Pons (tissue), 1 donor: Measurements from ENCODE around the gene NDUFS5.
A peak's percentile ranks its signal among the peaks of the same experiment; 100 is the strongest.
"Not testable (repeated sequence)": the region's sequence is repeated elsewhere in the genome, so short reads cannot be mapped to it uniquely, and the experiment has no call there.

ENCODE experiments used
- DNase-seq: peaks from one replicate; pipeline ENCODE4 v3.0.0-alpha.2; 2016; ENCODE audit warnings: low spot score

NDUFS5 gene

GRCh38 chr1:39026051-39026865 lies at the start of gene NDUFS5:
Gene NDUFS5, plus strand, starts transcription at chr1:39026350. Its CDS starts 2,375 bp downstream, at chr1:39028725.
- peak; percentile 83 for DNase-seq

- not testable (repeated sequence) for DNase-seq
These were observed 48.5 kb upstream of the NDUFS5 start for GRCh38 chr1:38977399-38978244.

DNA sequence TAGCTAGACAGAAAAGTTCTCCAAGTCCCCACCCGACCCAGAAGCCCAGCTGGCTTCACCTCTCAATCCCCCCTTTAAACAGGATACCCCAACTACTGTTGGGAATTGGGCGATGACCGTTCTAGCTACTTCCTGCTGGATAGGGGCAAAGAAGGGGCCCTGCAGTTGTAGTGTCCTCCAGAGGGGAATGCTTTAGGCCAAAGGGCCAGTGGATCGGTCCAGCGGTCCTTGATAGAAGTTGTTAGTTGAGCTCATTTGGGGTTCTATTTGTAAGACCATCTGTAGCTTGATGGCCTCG lies 48.0 kb upstream of the NDUFS5 start:
- DNase-seq = not testable (repeated sequence)

- DNase-seq = not testable (repeated sequence)
These were observed 46.8 kb upstream of the NDUFS5 start for GRCh38 chr1:38979380-38979779.

DNA sequence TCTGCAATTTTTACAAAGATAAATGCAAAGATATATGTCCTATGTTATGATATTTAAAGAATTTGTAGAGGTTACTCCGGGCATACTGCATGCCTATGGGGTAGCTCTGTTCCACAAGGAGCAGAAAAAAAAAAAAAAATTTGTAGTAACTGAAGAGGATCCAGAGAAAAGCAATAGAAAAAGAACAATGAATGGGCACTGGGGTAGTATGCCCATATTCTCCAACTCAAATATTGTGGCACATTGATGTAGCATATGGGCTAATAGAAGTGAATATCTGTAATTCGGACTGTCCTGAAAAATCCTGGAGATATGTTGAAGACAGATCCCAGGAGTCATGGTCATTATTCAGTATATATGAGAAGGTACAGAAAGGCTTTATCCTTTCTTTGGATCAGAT lies 36.2 kb upstream of the NDUFS5 start:
- DNase-seq = no peak

DNA sequence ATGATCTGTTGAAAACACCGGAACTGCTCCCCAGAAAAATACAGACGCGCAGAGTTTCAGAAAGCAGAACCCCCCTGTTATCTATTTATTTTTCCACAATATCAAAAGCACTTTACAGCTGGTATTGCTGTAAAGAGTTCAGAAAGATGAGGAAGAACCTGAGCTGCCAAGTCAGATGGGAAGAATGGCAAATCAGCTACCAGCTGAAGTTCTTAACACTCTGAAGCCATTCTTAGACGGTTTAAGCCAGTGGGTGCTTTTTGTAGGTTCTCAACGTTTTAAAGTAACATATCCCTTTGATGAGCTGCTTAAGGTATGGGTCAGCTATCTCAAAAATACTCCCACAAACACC lies 35.8 kb upstream of the NDUFS5 start:
- peak; percentile 61 for DNase-seq

GRCh38 chr1:38990738-38991637 lies 35.2 kb upstream of the NDUFS5 start, which contains the start of gene AKIRIN1:
Gene AKIRIN1, plus strand, starts transcription at chr1:38991276. Its CDS starts 105 bp downstream, at chr1:38991381.
- peak; percentile 93 for DNase-seq

- DNase-seq = peak; percentile 41
These were observed 34.3 kb upstream of the NDUFS5 start for GRCh38 chr1:38991638-38992411.

GRCh38 chr1:38992412-38993111 lies 33.6 kb upstream of the NDUFS5 start:
- DNase-seq = peak; percentile 41

DNA sequence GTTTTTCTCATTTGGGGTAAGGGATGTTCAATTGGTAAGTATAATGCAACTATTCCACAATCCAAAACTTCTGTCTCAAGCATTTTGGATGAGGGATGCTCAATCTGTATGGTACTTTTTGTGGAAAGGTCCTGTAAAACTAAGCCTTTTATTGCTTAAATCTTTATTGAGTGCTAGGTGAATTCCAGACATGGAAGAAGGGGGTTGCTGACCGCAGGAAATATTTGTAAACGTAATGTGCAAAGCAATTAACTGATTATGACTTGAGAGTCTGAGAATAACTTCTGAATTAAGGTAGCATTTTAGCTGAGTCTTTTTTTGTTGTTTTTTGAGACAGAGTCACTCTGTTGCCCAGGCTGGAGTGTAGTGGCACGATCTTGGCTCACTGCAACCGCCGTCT lies 32.0 kb upstream of the NDUFS5 start:
- DNase-seq = no peak

GRCh38 chr1:38997034-38997900 lies 28.9 kb upstream of the NDUFS5 start:
- DNase-seq = no peak

DNA sequence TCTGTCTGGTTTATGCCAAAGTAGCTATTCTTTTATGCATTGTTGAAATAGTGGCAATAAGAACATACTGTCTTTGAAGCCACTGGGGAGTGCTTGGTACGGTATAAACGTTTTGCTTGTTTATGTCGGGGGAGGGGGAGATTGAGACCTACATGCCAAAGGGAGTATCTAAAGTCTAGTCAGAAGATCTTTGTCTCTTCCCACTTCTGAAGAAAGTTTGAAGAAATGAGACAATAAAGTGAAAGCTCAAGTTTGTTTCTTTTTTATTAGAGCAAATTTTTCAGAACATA lies 28.3 kb upstream of the NDUFS5 start:
- peak; percentile 87 for DNase-seq

GRCh38 chr1:39001516-39002421 lies 24.4 kb upstream of the NDUFS5 start:
- DNase-seq = no peak

DNA sequence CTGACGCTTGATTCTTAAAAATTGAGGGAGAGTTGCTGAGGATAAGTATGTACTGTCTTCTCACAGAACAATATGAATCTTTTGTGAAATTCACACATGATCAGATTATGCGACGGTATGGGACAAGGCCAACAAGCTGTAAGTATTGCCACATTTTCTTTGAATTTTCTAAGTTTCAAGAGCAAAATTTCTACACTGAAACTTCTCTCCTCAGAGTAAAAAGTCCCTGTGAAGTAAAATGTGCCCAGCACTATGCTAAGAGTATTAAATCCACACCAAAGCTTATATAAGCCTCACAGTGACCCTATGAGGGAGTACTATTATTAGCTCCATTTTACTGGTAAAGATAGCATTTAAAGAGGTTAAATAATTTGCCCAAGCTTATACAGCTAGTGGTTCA lies 22.9 kb upstream of the NDUFS5 start:
- DNase-seq = no peak

- no peak for DNase-seq
These were observed 22.4 kb upstream of the NDUFS5 start for GRCh38 chr1:39003794-39004193.

DNA sequence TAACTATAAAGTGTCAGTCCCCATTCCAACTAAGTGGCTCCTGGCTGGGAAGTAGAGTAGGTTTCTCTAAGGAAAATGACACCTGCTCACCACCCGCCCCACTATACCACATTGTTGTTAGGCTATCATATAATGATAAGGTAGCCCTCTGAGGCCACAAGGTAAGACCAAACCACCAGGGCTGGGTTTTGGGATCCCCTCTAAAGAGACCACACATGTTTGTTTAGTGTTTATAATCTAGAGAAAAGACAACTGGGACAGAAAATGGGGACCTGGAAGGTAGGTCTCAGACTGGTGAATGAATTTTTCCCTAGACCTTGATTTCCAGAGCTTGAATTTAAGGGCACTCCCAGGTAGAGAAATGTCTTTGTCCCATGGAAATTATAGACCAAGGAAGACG lies 19.9 kb upstream of the NDUFS5 start:
- no peak for DNase-seq

GRCh38 chr1:39006726-39007645 lies 19.2 kb upstream of the NDUFS5 start:
- no peak for DNase-seq

- DNase-seq = not testable (repeated sequence)
These were observed 11.2 kb upstream of the NDUFS5 start for GRCh38 chr1:39014956-39015355.
